Activated CD4-positive, alpha-beta T cell treated with anti-CD3 and anti-CD28 coated beads, Interleukin-2, amount 10 ng/mL, durations not matched to agents 24 days and 14 days (primary cell): ENCODE results near the gene NR2E1. TPM values are rescaled to one million over a fixed set of nuclear protein-coding genes. Genes with fewer than 3 reads are reported as not detected.

Experiments
- DNase-seq: peaks from one replicate; pipeline ENCODE4 v3.0.0; 2022
- H3K27ac Mint-ChIP-seq: one replicate; pipeline ENCODE4 v1.8.0; 2022; ENCODE audit warnings: mild to moderate bottlenecking, mixed read lengths
- H3K27me3 Mint-ChIP-seq: one replicate; pipeline ENCODE4 v1.8.0; 2022; ENCODE audit warnings: mixed read lengths
- H3K36me3 Mint-ChIP-seq: one replicate; pipeline ENCODE4 v1.8.0; 2022; ENCODE audit warnings: low read depth, mild to moderate bottlenecking, mixed read lengths
- H3K4me1 Mint-ChIP-seq: one replicate; pipeline ENCODE4 v1.8.0; 2021; ENCODE audit warnings: mixed read lengths
- H3K4me3 Mint-ChIP-seq: one replicate; pipeline ENCODE4 v1.8.0; 2022; ENCODE audit warnings: mild to moderate bottlenecking, moderate library complexity, mixed read lengths
- H3K9me3 Mint-ChIP-seq: one replicate; pipeline ENCODE4 v1.8.0; 2021; ENCODE audit warnings: mixed read lengths
- intact Hi-C: fragments of 100-400 bp; cut with micrococcal nuclease; formaldehyde crosslinking; loops from one replicate; pipeline ENCODE4 v1.15.1; 2023
- total RNA-seq: library from RNA; stranded (reverse); gene quantifications from 2 replicates; pipeline ENCODE4 v1.2.3, GENCODE V29; 2022

Gene NR2E1
- total RNA-seq, 1 donor from 2014 or later, result not detected

GRCh38 chr6:108163267-108163643 lies 2.6 kb upstream of the NR2E1 start:
- peaks cover 14% of the 10 kb centered on the region for H3K9me3 Mint-ChIP-seq
- intact Hi-C loops, result no loop called here
- no peak overlapping the region for H3K27ac Mint-ChIP-seq
- H3K4me1 Mint-ChIP-seq, result peaks cover 13% of the 10 kb centered on the region
- no peak for DNase-seq
- peaks cover 93% of the 10 kb centered on the region for H3K27me3 Mint-ChIP-seq
- H3K4me3 Mint-ChIP-seq, result no peak overlapping the region
- H3K36me3 Mint-ChIP-seq, result peaks cover 6% of the 10 kb centered on the region

GRCh38 chr6:108163644-108164542 lies 1.9 kb upstream of the NR2E1 start:
- peaks cover 14% of the 10 kb centered on the region for H3K9me3 Mint-ChIP-seq
- H3K27me3 Mint-ChIP-seq, result peaks cover 90% of the 10 kb centered on the region
- H3K36me3 Mint-ChIP-seq, result peaks cover 6% of the 10 kb centered on the region
- peak overlapping the region; percentile 52 for H3K27ac Mint-ChIP-seq
- DNase-seq, result peak; percentile 57
- intact Hi-C loops, result loop anchor here (1.0 kb wide), 1 partner anchor 48 kb away; no protein-coding TSS in a partner anchor
- H3K4me1 Mint-ChIP-seq, result peaks cover 12% of the 10 kb centered on the region
- H3K4me3 Mint-ChIP-seq, result no peak overlapping the region

GRCh38 chr6:108164543-108164814 lies 1.3 kb upstream of the NR2E1 start:
- Mint-ChIP-seq H3K9me3 (peaks cover 14% of the 10 kb centered on the region), H3K27me3 (peaks cover 91% of the 10 kb centered on the region), H3K4me1 (peaks cover 16% of the 10 kb centered on the region), H3K4me3 (no peak overlapping the region), H3K36me3 (peaks cover 9% of the 10 kb centered on the region), H3K27ac (no peak overlapping the region)
- intact Hi-C loops, result loop anchor here (1.0 kb wide), 1 partner anchor 48 kb away; no protein-coding TSS in a partner anchor
- DNase-seq, result no peak

GRCh38 chr6:108164815-108165706 lies 761 bp upstream of the NR2E1 start:
- intact Hi-C loops, result loop anchor here (1.0 to 5.0 kb wide), 2 partner anchors 49 to 673 kb away; partner anchors contain the start of gene SOBP
- H3K27ac Mint-ChIP-seq, result peak overlapping the region; percentile 88
- peak overlapping the region; percentile 24 for H3K4me3 Mint-ChIP-seq

GRCh38 chr6:108166664-108167448 lies 1.0 kb downstream of the NR2E1 start:
- H3K27ac Mint-ChIP-seq, result peak overlapping the region; percentile 68
- peaks cover 11% of the 10 kb centered on the region for H3K36me3 Mint-ChIP-seq
- H3K4me3 Mint-ChIP-seq, result no peak overlapping the region
- peak; percentile 60 for DNase-seq
- H3K27me3 Mint-ChIP-seq, result peaks cover 90% of the 10 kb centered on the region
- peaks cover 14% of the 10 kb centered on the region for H3K9me3 Mint-ChIP-seq
- peaks cover 18% of the 10 kb centered on the region for H3K4me1 Mint-ChIP-seq
- intact Hi-C loops, result loop anchor here (5.0 kb wide), 1 partner anchor 675 kb away; the partner anchor contains the start of gene SOBP

More at GRCh38 chr6:108164815-108165706, 761 bp upstream of the NR2E1 start:
- Mint-ChIP-seq H3K27me3 (peaks cover 91% of the 10 kb centered on the region), H3K4me1 (peaks cover 16% of the 10 kb centered on the region), H3K9me3 (peaks cover 14% of the 10 kb centered on the region), H3K36me3 (peaks cover 9% of the 10 kb centered on the region)
- DNase-seq, result peak; percentile 59

- peaks cover 11% of the 10 kb centered on the region for H3K36me3 Mint-ChIP-seq
- H3K9me3 Mint-ChIP-seq, result peaks cover 14% of the 10 kb centered on the region
- peak; percentile 59 for DNase-seq
- H3K4me3 Mint-ChIP-seq, result no peak overlapping the region
- peaks cover 18% of the 10 kb centered on the region for H3K4me1 Mint-ChIP-seq
- peak overlapping the region; percentile 68 for H3K27ac Mint-ChIP-seq
- peaks cover 91% of the 10 kb centered on the region for H3K27me3 Mint-ChIP-seq
- intact Hi-C loops, result loop anchor here (2.0 to 5.0 kb wide), 2 partner anchors 33 to 675 kb away; partner anchors contain the start of gene SOBP
Observed at GRCh38 chr6:108167449-108168089, 1.7 kb downstream of the NR2E1 start.

- no peak overlapping the region for H3K27ac Mint-ChIP-seq
- H3K9me3 Mint-ChIP-seq, result peaks cover 14% of the 10 kb centered on the region
- H3K36me3 Mint-ChIP-seq, result peaks cover 11% of the 10 kb centered on the region
- peak; percentile 60 for DNase-seq
- peaks cover 91% of the 10 kb centered on the region for H3K27me3 Mint-ChIP-seq
- intact Hi-C loops, result loop anchor here (2.0 to 5.0 kb wide), 2 partner anchors 33 to 676 kb away; partner anchors contain the start of gene SOBP
- no peak overlapping the region for H3K4me3 Mint-ChIP-seq
- H3K4me1 Mint-ChIP-seq, result peaks cover 18% of the 10 kb centered on the region
Observed at GRCh38 chr6:108168090-108168463, 2.3 kb downstream of the NR2E1 start.

GRCh38 chr6:108168501-108169463 lies 3.0 kb downstream of the NR2E1 start:
- Mint-ChIP-seq H3K9me3 (peaks cover 12% of the 10 kb centered on the region), H3K4me1 (peaks cover 18% of the 10 kb centered on the region), H3K4me3 (peak overlapping the region; percentile 7), H3K36me3 (peaks cover 11% of the 10 kb centered on the region), H3K27ac (no peak overlapping the region), H3K27me3 (peaks cover 87% of the 10 kb centered on the region)
- DNase-seq, result peak; percentile 60
- intact Hi-C loops, result loop anchor here (2.0 to 5.0 kb wide), 2 partner anchors 34 to 676 kb away; partner anchors contain the start of gene SOBP

GRCh38 chr6:108169464-108170331 lies 3.9 kb downstream of the NR2E1 start:
- H3K36me3 Mint-ChIP-seq, result peaks cover 11% of the 10 kb centered on the region
- H3K9me3 Mint-ChIP-seq, result peaks cover 10% of the 10 kb centered on the region
- peak; percentile 58 for DNase-seq
- peaks cover 18% of the 10 kb centered on the region for H3K4me1 Mint-ChIP-seq
- intact Hi-C loops, result loop anchor here (1.0 to 5.0 kb wide), 3 partner anchors 10 to 677 kb away; partner anchors contain the start of gene SOBP
- H3K4me3 Mint-ChIP-seq, result no peak overlapping the region
- no peak overlapping the region for H3K27ac Mint-ChIP-seq
- peaks cover 85% of the 10 kb centered on the region for H3K27me3 Mint-ChIP-seq

GRCh38 chr6:108170332-108171290 lies 4.8 kb downstream of the NR2E1 start:
- intact Hi-C loops, result loop anchor here (1.0 kb wide), 1 partner anchor 11 kb away; no protein-coding TSS in a partner anchor
- Mint-ChIP-seq H3K27me3 (peaks cover 85% of the 10 kb centered on the region), H3K27ac (peak overlapping the region; percentile 40), H3K4me3 (no peak overlapping the region), H3K9me3 (peaks cover 6% of the 10 kb centered on the region), H3K4me1 (peaks cover 18% of the 10 kb centered on the region), H3K36me3 (peaks cover 7% of the 10 kb centered on the region)
- no peak for DNase-seq
